Stimulated activated CD4-positive, alpha-beta T cell treated with anti-CD3 and anti-CD28 coated beads, Interleukin-2, amount 100 ng/mL, for 24 hours (primary cell): ENCODE measurements around the gene MOAP1.
A peak's percentile ranks its signal among the peaks of the same experiment; 100 is the strongest.
"Not testable (repeated sequence)": the region's sequence is repeated elsewhere in the genome, so short reads cannot be mapped to it uniquely, and the experiment has no call there.

ENCODE experiments used
- DNase-seq, 2 donors: peaks; one replicate each; pipeline ENCODE4 v3.0.0-alpha.2; 2020

Gene MOAP1, protein sequence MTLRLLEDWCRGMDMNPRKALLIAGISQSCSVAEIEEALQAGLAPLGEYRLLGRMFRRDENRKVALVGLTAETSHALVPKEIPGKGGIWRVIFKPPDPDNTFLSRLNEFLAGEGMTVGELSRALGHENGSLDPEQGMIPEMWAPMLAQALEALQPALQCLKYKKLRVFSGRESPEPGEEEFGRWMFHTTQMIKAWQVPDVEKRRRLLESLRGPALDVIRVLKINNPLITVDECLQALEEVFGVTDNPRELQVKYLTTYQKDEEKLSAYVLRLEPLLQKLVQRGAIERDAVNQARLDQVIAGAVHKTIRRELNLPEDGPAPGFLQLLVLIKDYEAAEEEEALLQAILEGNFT

GRCh38 chr14:93184391-93185348 lies at the start of gene MOAP1, which contains the start of gene LYSET:
MOAP1 (minus strand) TSS chr14:93184897; CDS start chr14:93184242, 655 bp downstream.
LYSET (plus strand) TSS chr14:93185317; CDS start chr14:93185406, 89 bp downstream.
- peak; percentile 87 to 88 for DNase-seq

GRCh38 chr14:93233078-93233477 lies 48.4 kb upstream of the MOAP1 start:
- DNase-seq = not testable (repeated sequence)

DNA sequence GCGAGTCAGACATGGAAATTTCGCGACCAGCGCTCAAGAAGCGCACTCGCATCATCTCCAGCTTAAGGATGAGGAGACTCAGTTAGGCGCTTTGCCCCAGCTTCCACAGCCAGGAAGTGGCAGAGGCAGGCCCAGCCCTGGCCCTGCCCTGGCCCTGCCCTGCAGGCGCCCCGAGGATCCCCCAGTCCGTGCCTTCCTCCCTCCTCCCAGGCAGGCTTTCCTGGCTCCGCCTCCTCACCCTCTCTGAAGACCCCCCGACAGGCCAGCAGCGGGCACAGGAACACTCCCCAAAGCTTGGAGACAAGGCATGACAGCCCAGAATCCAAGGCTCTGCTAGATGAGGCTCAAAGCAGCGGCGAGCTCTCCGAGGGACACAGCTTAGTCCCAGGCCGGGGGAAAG lies 47.5 kb upstream of the MOAP1 start:
- DNase-seq = no peak

- no peak for DNase-seq
These were observed 46.7 kb upstream of the MOAP1 start for GRCh38 chr14:93231129-93231979.

DNA sequence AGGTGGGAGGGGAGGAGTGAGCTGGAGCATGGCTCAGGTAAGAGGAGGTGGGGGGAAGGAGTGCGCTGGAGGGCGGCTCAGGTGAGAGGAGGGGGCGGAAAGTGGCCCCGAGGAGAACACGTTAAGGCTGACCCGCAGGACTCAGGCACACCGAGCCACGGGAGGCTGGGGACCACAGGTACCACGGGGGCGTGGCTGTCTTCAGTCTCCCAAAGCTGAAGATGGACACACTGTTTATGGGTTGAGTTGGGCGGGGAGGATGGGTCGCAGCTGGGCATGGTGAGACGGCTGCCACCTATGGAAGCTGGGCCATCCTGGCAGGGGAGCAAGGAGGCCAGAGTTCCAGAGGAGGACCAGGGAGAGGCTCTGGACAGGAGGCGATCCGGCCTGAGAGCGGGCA lies 45.8 kb upstream of the MOAP1 start:
- no peak for DNase-seq

GRCh38 chr14:93228550-93228949 lies 43.9 kb upstream of the MOAP1 start:
- DNase-seq = no peak

GRCh38 chr14:93223565-93223964 lies 38.9 kb upstream of the MOAP1 start:
- no peak for DNase-seq

DNA sequence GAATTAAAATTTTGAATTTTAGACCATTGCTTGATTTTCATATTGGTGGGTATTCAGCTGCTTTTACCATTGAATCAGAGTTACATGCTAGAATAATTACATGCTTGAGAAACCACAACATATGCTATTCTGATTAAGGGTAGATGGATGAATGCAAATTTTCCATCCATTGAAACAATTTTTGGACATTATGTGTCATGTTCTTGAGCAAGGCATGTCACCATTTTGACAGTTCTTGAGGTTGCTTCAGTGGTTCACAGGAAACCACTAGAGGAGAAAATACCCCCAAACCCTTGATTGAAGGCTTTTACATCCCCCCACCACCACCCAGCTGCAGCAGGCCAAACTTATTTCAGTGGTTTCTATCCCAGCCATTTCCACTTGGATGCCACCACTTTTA lies 35.8 kb upstream of the MOAP1 start:
- no peak for DNase-seq

DNA sequence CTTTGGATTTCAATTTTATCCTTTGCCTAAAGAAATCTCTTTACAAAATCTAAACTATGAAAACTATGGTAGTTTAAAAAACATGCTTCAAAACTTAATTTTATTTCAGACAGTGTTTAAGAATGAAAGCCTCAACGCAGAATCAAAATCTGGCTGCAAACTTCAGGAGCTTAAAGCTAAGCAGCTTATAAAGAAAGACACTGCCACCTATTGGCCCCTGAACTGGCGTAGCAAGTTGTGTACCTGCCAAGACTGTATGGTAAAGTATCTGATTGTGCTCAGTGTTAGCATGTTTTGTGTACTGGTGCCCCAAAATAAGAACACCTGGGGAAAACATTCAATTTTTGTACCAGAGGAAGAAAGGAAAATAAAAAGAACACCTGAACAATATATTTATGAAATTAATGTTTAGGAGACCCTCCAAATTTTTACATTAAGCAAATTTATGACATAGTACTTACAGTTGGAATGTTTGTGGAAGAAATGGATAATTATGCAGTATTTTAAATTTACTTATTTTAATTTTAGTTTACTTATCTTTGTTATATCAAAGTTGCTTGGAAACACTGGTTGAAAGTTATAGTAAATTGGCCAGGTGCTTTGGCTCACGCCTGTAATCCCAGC lies 34.5 kb upstream of the MOAP1 start:
- peak in 1 of 2 donors; percentile 33 for DNase-seq

GRCh38 chr14:93214598-93214997 lies 29.9 kb upstream of the MOAP1 start:
- DNase-seq = no peak

GRCh38 chr14:93212432-93212831 lies 27.7 kb upstream of the MOAP1 start:
- DNase-seq = no peak

GRCh38 chr14:93207468-93208308 lies 23.0 kb upstream of the MOAP1 start:
- peak; percentile 24 to 32 for DNase-seq

DNA sequence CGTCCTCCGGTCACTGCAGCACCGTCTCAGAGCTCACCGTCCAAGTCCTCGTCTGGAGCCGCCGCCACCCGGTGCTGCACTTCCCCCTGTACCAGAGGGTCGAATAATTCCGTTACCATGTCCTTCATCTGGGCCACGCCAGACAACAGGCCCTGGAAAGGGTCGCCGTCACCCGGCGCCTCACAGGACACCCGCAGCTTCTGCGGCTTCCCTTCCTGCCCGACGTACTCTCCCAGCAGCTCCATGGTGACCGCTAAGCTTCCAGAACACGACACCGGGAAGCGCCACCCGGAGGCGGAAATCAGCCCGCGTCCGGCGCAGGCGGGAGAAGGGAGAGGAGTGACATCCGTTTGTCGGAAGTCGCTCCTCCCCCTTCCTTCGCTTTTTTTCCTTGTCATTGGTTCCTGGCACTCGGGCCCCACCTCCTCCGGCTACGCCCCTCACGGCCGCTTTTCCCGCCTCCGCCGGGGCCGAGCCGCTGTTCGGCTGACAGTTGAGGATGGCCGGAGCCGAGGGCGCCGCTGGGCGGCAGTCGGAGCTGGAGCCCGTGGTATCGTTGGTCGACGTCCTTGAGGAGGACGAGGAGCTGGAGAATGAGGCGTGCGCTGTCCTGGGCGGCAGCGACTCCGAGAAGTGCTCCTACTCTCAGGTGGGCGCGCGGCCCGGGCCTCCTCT lies 22.2 kb upstream of the MOAP1 start, which contains the start of the genes GON7 and UBR7:
GON7 (minus strand) TSS at position 273 of the 675 bp plus-strand sequence; CDS start at position 245, 28 bp downstream.
UBR7 (plus strand) TSS at position 464 of the 675 bp plus-strand sequence; CDS start at position 500, 36 bp downstream.
- peak; percentile 91 for DNase-seq

- no peak for DNase-seq
These were observed 16.5 kb upstream of the MOAP1 start for GRCh38 chr14:93201155-93201704.

GRCh38 chr14:93200553-93200952 lies 15.9 kb upstream of the MOAP1 start:
- no peak for DNase-seq

DNA sequence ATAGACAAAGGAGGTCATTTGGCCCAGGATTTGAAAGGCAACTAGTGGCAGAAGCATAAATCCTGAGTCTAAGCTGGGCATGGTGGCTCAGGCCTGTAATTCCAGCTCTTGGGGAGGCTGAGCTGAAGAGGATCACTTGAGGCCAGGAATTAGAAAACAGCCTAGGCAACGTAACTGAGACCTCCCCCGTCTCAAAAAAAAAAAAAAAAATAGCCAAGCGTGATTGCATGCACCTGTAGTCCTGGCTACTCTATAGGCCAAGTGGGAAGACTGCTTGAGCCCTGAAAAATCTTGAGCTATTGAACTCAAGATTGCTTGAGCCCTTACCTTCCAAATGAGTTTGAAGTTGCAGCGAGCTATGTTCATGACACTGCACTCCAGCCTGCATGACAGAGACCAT lies 14.3 kb upstream of the MOAP1 start:
- DNase-seq = no peak

GRCh38 chr14:93195316-93195999 lies 10.8 kb upstream of the MOAP1 start:
- no peak for DNase-seq

- DNase-seq = no peak
These were observed 2.3 kb upstream of the MOAP1 start for GRCh38 chr14:93186956-93187355.

- DNase-seq = no peak
These were observed 1.8 kb upstream of the MOAP1 start for GRCh38 chr14:93186466-93186865.
